Panc1 (cell line): ENCODE results near the gene TBC1D12.
"Not testable (repeated sequence)": the region's sequence is repeated elsewhere in the genome, so short reads cannot be mapped to it uniquely, and the experiment has no call there.

Source experiments
- POLR2AphosphoS5 ChIP-seq: IDR thresholded peaks from 2 replicates; pipeline ENCODE4 v1.6.1; 2012; ENCODE audit warnings: mild to moderate bottlenecking, low read depth, low read length, moderate library complexity
- SIN3A ChIP-seq: IDR thresholded peaks from 2 replicates; pipeline ENCODE4 v1.6.1; 2012; ENCODE audit warnings: low read depth, mild to moderate bottlenecking, low read length, moderate library complexity, borderline replicate concordance; ENCODE audit not compliant: insufficient read depth
- TCF7L2 ChIP-seq: IDR thresholded peaks from 2 replicates; pipeline ENCODE4 v1.6.1; 2011; ENCODE audit warnings: mild to moderate bottlenecking, low read depth, low read length, inconsistent platforms
- TF ChIP-seq, protein P1 (sequence below): fragments of 450-650 bp; IDR thresholded peaks from 2 replicates; pipeline ENCODE4 v1.5.1; 2017; ENCODE audit warnings: mild to moderate bottlenecking
- TF ChIP-seq, protein P2 (sequence below), 2 experiments: IDR thresholded peaks; 2 replicates each; pipeline ENCODE4 v1.6.1; 2011 to 2012; ENCODE audit warnings: low read depth in 2 of 2, control low read depth in 1 of 2, low read length in 1 of 2, mild to moderate bottlenecking in 1 of 2, moderate library complexity in 1 of 2; ENCODE audit not compliant: insufficient read depth in 1 of 2

DNA sequence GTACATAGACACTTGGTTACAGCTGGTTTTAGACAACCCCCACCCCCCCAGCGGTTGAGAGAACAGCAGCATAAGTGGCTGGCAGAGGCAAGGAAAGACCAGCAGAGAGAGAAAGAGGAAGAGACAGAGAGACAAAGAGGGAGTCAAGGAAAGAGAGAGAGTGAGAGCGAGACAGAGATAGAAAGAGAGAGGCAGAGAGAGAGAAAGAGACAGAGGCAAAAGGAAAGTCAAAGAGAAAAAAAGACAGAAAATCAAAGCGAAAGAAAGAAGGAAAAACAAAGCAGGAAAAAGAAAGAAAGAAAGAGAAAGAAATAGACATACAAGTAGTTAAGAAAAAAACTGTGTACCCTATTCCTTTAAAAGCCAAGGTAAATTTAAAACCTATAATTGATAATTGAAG is 16.6 kb upstream of the TBC1D12 start:
- TF ChIP-seq, protein P1, sequence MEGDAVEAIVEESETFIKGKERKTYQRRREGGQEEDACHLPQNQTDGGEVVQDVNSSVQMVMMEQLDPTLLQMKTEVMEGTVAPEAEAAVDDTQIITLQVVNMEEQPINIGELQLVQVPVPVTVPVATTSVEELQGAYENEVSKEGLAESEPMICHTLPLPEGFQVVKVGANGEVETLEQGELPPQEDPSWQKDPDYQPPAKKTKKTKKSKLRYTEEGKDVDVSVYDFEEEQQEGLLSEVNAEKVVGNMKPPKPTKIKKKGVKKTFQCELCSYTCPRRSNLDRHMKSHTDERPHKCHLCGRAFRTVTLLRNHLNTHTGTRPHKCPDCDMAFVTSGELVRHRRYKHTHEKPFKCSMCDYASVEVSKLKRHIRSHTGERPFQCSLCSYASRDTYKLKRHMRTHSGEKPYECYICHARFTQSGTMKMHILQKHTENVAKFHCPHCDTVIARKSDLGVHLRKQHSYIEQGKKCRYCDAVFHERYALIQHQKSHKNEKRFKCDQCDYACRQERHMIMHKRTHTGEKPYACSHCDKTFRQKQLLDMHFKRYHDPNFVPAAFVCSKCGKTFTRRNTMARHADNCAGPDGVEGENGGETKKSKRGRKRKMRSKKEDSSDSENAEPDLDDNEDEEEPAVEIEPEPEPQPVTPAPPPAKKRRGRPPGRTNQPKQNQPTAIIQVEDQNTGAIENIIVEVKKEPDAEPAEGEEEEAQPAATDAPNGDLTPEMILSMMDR: not testable (repeated sequence)
- not testable (repeated sequence) for TF ChIP-seq TCF7L2, SIN3A, POLR2AphosphoS5
- TF ChIP-seq, protein P2, sequence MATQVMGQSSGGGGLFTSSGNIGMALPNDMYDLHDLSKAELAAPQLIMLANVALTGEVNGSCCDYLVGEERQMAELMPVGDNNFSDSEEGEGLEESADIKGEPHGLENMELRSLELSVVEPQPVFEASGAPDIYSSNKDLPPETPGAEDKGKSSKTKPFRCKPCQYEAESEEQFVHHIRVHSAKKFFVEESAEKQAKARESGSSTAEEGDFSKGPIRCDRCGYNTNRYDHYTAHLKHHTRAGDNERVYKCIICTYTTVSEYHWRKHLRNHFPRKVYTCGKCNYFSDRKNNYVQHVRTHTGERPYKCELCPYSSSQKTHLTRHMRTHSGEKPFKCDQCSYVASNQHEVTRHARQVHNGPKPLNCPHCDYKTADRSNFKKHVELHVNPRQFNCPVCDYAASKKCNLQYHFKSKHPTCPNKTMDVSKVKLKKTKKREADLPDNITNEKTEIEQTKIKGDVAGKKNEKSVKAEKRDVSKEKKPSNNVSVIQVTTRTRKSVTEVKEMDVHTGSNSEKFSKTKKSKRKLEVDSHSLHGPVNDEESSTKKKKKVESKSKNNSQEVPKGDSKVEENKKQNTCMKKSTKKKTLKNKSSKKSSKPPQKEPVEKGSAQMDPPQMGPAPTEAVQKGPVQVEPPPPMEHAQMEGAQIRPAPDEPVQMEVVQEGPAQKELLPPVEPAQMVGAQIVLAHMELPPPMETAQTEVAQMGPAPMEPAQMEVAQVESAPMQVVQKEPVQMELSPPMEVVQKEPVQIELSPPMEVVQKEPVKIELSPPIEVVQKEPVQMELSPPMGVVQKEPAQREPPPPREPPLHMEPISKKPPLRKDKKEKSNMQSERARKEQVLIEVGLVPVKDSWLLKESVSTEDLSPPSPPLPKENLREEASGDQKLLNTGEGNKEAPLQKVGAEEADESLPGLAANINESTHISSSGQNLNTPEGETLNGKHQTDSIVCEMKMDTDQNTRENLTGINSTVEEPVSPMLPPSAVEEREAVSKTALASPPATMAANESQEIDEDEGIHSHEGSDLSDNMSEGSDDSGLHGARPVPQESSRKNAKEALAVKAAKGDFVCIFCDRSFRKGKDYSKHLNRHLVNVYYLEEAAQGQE (IDR thresholded peaks at IDR 0.05; ENCODE audit: insufficient read depth in 1 of 2, low read depth in 2 of 2, low read length in 1 of 2): not testable (repeated sequence)
